Panc1 (cell line): ENCODE data around the gene EPHA7.

ENCODE experiments used
- CTCF ChIP-seq: fragments of 450-650 bp; IDR thresholded peaks from 2 replicates; pipeline ENCODE4 v1.5.1; 2017; ENCODE audit warnings: mild to moderate bottlenecking
- POLR2AphosphoS5 ChIP-seq: IDR thresholded peaks from 2 replicates; pipeline ENCODE4 v1.6.1; 2012; ENCODE audit warnings: mild to moderate bottlenecking, low read depth, low read length, moderate library complexity
- REST ChIP-seq, 2 experiments: IDR thresholded peaks; 2 replicates each; pipeline ENCODE4 v1.6.1; 2011 to 2012; ENCODE audit warnings: low read depth in 2 of 2, control low read depth in 1 of 2, low read length in 1 of 2, mild to moderate bottlenecking in 1 of 2, moderate library complexity in 1 of 2; ENCODE audit not compliant: insufficient read depth in 1 of 2

GRCh38 chr6:93366506-93366905, 52.9 kb downstream of the EPHA7 start:
- TF ChIP-seq POLR2AphosphoS5 = no peak
- no peak for TF ChIP-seq CTCF
- TF ChIP-seq REST (IDR thresholded peaks at IDR 0.05; ENCODE audit: insufficient read depth in 1 of 2, low read depth in 2 of 2, low read length in 1 of 2) = no peak
